ENCODE measurements around the gene DPH2.

DNA sequence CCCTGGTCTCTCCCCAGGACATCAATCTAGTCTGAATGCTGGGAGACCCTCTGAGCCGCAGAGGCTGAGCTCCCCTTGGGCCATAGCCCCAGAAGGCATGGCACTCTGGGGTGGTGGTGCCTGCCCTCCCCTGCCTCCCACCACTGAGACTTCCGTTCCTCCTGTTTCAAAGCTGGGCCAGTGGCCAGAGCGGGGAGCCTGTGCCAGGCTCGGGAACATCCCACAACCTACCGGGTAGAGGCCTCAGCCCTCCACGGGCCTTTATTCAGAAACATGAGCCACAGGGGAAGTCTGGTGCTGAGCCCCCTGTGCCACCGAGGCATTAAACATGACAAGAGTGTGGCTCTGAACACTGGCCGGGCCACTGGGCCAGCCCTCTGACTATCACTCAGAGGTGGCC, 29.6 kb downstream of the DPH2 start:
- no peak for TF ChIP-seq YY1 (IDR thresholded peaks at IDR 0.05; ENCODE audit: insufficient read depth, insufficient read length)
- TF ChIP-seq ZNF274 (IDR thresholded peaks at IDR 0.05; ENCODE audit: low read depth, low read length) = no peak
- no peak for TF ChIP-seq SUZ12 (IDR thresholded peaks at IDR 0.05; ENCODE audit: extremely low read depth, insufficient read depth, insufficient read length)

Measured in NT2/D1 (cell line).